Muscle layer of colon (tissue), 2 donors: ENCODE data around the gene EXOC5.

Experiments
- H3K27ac ChIP-seq: one replicate; pipeline ENCODE4 v1.7.0; 2013; ENCODE audit warnings: low read depth, mild to moderate bottlenecking, low read length, moderate library complexity
- H3K27me3 ChIP-seq, 2 donors: one replicate each; pipeline ENCODE4 v1.7.0; 2013; ENCODE audit warnings: low read length in 2 of 2, mild to moderate bottlenecking in 2 of 2; ENCODE audit not compliant: insufficient read depth in 2 of 2, control insufficient read depth in 1 of 2
- H3K36me3 ChIP-seq: one replicate; pipeline ENCODE4 v1.7.0; 2013; ENCODE audit warnings: mild to moderate bottlenecking, low read length; ENCODE audit not compliant: insufficient read depth
- H3K4me1 ChIP-seq: one replicate; pipeline ENCODE4 v1.7.0; 2013; ENCODE audit warnings: mild to moderate bottlenecking, low read length; ENCODE audit not compliant: insufficient read depth
- H3K4me3 ChIP-seq, 2 donors: one replicate each; pipeline ENCODE4 v1.7.0; 2013; ENCODE audit warnings: low read length in 2 of 2, low read depth in 1 of 2, mild to moderate bottlenecking in 1 of 2, moderate library complexity in 1 of 2
- H3K9ac ChIP-seq: one replicate; pipeline ENCODE4 v1.7.0; 2013; ENCODE audit warnings: low read length
- H3K9me3 ChIP-seq: one replicate; pipeline ENCODE4 v1.7.0; 2013; ENCODE audit warnings: mild to moderate bottlenecking, low read length
- donor health status: abdominal sarcoma.
- donor health status: Adenocarcinoma of cecum.

Gene EXOC5, protein sequence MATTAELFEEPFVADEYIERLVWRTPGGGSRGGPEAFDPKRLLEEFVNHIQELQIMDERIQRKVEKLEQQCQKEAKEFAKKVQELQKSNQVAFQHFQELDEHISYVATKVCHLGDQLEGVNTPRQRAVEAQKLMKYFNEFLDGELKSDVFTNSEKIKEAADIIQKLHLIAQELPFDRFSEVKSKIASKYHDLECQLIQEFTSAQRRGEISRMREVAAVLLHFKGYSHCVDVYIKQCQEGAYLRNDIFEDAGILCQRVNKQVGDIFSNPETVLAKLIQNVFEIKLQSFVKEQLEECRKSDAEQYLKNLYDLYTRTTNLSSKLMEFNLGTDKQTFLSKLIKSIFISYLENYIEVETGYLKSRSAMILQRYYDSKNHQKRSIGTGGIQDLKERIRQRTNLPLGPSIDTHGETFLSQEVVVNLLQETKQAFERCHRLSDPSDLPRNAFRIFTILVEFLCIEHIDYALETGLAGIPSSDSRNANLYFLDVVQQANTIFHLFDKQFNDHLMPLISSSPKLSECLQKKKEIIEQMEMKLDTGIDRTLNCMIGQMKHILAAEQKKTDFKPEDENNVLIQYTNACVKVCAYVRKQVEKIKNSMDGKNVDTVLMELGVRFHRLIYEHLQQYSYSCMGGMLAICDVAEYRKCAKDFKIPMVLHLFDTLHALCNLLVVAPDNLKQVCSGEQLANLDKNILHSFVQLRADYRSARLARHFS

DNA sequence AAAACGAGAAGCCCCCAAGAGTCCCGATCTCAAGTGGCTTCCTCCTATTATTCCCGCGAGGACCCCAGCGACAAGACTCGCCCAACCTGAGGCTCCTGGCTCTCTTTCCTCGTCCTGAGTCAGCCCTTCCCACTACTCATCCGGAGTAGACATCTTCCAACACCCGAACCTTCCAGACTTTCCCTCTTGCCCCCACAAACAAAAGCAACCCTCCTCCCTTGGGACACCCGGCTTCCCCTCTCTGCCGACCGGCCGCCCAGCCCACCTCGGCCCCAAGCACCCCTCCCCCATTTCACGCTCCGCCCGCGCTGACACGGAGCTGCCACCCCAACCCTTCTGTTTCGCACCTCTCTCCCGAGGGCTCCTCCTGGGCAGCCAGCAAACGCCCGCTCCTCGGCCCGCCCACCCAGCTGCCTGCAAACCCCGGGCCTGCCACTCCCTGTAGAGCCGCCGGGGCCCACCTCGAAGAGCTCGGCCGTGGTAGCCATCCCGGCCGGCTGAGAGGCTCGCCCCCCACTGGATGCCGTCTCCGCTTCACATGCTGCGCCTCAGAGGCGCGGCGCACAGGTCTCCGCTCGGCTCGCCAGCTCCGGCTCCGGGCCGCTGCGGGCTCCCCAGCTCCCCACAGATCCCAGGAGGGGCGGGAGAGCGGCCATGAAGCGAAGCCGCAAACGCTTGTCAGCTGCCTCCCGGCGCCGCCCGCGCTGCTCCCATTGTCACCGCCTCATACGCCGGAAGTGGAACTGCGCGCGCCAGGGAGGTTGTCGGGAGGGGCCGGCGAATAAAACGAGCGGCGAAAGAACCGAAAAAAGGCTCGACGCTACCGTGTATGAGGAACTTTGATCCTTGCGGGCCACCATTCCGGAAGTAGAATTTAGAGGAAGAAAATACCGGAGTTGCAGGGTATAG is at the start of gene EXOC5, which contains the start of gene AP5M1:
Gene EXOC5 (minus strand): TSS at position 745 of the 909 bp plus-strand sequence. CDS start 257 bp downstream, at position 488.
Gene AP5M1 (plus strand): TSS at position 811 of the 909 bp plus-strand sequence. CDS start 344 bp downstream, outside the sequence.
- Histone ChIP-seq H3K9me3 (no peaks in the 10 kb centered on the region), H3K9ac (peak within 1 kb of the TSS; percentile 86), H3K27me3 (no peaks in the 10 kb centered on the region), H3K36me3 (no peaks in the 10 kb centered on the region), H3K4me3 (peak within 1 kb of the TSS; percentile 90 to 99), H3K4me1 (peaks cover 26% of the 10 kb centered on the region), H3K27ac (peak within 1 kb of the TSS; percentile 94)

DNA sequence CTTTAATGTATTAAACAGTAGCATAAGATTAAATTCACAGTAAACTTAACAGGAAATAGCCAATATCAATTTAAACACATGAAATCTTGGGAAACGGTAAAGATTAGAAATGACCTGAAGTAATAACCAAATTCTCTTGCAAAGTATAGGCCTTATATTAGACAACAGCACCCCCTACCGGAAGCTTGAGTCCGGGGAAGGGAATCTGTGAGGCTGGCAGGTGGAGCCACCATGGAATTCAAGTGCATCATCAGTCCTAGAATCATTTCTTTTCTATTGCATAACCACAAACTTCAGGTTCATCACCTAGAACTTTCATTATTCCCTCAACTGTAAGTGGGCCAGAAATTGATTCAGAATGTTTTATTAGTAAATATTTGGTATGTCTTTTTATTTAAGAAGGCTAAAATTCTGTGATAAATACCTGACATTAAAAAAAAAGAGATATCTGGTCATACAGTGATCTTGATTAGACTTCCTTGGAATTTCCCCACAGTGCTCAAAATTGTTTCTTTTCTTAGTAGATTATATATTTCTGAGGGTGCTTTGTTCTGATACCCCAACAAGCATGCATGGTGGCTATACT is 48.6 kb upstream of the EXOC5 start:
- Histone ChIP-seq H3K27me3 (no peaks in the 10 kb centered on the region), H3K4me1 (no peaks in the 10 kb centered on the region), H3K9me3 (no peaks in the 10 kb centered on the region), H3K36me3 (no peaks in the 10 kb centered on the region), H3K27ac (no peak overlapping the region), H3K9ac (no peak overlapping the region), H3K4me3 (no peak overlapping the region)

DNA sequence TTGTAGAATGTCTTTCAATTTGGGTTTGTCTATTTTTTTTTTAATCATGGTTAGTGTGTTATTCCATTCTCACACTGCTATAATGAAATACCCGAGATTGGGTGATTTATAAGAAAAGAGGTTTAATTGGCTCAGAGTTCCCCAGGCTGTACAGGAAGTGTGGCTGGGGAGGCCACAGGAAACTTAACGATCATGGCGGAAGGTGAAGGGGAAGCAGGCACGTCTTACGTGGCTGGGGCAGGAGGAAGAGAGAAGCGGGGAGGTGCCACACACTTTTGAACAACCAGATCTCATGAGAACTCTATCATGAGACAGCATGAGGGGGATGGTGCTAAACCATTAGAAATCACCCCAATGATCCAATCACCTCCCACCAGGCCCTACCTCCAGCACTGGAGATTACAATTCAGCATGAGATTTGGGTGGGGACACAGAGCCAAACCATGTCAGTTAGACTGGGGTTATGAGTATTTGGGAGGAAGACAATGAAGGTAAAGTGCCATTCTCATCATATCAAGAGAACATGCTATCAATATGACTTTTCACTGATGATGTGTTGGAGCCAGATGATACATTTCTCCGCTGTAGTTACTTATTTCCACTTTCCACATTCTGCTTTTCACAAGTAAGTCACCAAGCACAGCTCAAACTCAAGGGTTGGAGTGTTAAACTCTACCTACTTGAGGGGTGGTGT is 45.8 kb upstream of the EXOC5 start:
- no peak overlapping the region for H3K4me3 ChIP-seq
- no peak overlapping the region for H3K27ac ChIP-seq
- no peaks in the 10 kb centered on the region for H3K27me3 ChIP-seq
- no peaks in the 10 kb centered on the region for H3K4me1 ChIP-seq
- H3K36me3 ChIP-seq = no peaks in the 10 kb centered on the region
- H3K9me3 ChIP-seq = no peaks in the 10 kb centered on the region
- H3K9ac ChIP-seq = no peak overlapping the region

DNA sequence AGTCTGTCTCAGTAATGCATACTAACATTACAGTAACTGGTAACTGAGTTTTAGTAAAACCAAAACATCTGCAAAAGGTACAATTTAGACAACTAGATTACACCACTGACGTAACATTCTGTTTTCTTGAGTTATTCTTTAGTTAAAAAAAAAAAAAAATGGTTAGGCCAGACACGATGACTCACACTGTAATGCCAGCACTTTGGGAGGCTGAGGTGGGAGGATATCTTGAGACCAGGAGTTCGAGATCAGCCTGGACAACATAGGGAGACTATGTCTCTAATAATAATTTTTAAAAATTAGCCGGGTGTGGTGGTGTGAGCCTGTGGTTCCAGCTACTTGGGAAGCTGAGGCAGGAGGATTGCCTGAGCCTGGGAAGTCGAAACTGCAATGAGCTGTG is 34.2 kb upstream of the EXOC5 start:
- Histone ChIP-seq H3K4me3 (no peak overlapping the region), H3K36me3 (no peaks in the 10 kb centered on the region), H3K27ac (no peak overlapping the region), H3K9me3 (no peaks in the 10 kb centered on the region), H3K9ac (no peak overlapping the region), H3K4me1 (no peaks in the 10 kb centered on the region), H3K27me3 (no peaks in the 10 kb centered on the region)

DNA sequence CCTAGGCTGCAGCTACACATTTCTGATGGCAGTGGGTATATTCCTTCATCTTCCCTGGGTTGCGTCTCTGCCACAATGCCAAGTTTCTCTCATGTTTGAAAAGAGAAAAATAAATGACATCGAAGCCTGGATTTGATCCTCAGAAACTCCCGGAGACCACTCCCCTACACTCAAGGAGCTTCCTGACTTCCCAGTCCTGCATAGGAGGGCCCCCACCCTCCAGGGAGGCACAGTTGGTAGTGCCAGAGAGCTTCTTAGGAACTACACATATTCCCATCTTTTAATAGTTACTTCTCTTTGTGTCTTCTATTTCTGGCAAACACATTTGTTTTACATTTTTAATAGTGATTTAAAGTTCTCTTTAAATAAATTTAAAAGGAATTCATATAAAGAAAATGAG is 30.8 kb upstream of the EXOC5 start:
- no peak overlapping the region for H3K27ac ChIP-seq
- H3K4me3 ChIP-seq = no peak overlapping the region
- H3K27me3 ChIP-seq = no peaks in the 10 kb centered on the region
- H3K9ac ChIP-seq = no peak overlapping the region
- H3K4me1 ChIP-seq = no peaks in the 10 kb centered on the region
- H3K36me3 ChIP-seq = no peaks in the 10 kb centered on the region
- no peaks in the 10 kb centered on the region for H3K9me3 ChIP-seq

DNA sequence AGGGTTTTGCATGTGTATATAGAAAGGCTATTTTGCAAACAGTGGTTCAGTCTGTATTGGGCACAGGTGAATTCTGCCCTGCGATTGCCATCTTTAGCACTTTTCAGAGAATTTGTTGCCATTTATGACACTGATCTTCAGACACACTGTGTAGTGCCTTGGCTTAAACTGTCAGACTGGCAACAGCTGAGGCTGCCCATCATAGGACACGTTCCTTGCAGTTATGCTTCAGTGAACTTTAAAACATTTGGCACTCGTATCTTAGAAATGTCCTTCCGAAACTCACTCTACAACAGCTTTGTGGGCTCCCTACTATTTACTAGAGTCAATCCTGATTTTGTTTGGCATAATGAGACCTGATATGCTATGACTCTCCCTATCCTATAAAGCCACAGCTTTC is 29.1 kb upstream of the EXOC5 start:
- Histone ChIP-seq H3K36me3 (no peaks in the 10 kb centered on the region), H3K9me3 (no peaks in the 10 kb centered on the region), H3K4me1 (no peaks in the 10 kb centered on the region), H3K9ac (no peak overlapping the region), H3K27ac (no peak overlapping the region), H3K27me3 (no peaks in the 10 kb centered on the region), H3K4me3 (no peak overlapping the region)

DNA sequence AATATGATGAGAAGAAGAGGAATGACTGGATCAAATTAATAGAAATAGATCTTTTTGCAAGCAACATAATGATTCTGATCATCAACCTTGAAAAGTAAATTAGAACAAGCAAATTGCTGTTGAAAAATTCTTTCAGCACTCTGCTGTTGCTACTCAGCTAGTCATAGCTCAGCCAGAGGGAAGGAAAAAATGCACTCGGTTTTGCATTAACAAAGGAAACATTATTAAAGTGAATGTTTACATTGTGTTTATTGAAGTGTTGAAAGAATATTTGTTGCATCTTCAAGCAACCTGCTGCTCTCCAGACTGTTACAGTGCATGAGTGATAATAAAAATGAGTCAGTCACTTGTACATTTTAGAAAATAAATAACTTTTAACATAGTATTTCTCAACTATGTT is 26.5 kb upstream of the EXOC5 start:
- Histone ChIP-seq H3K9ac (no peak overlapping the region), H3K27ac (no peak overlapping the region), H3K4me3 (no peak overlapping the region), H3K36me3 (peaks cover 6% of the 10 kb centered on the region), H3K27me3 (no peaks in the 10 kb centered on the region), H3K9me3 (no peaks in the 10 kb centered on the region), H3K4me1 (no peaks in the 10 kb centered on the region)

DNA sequence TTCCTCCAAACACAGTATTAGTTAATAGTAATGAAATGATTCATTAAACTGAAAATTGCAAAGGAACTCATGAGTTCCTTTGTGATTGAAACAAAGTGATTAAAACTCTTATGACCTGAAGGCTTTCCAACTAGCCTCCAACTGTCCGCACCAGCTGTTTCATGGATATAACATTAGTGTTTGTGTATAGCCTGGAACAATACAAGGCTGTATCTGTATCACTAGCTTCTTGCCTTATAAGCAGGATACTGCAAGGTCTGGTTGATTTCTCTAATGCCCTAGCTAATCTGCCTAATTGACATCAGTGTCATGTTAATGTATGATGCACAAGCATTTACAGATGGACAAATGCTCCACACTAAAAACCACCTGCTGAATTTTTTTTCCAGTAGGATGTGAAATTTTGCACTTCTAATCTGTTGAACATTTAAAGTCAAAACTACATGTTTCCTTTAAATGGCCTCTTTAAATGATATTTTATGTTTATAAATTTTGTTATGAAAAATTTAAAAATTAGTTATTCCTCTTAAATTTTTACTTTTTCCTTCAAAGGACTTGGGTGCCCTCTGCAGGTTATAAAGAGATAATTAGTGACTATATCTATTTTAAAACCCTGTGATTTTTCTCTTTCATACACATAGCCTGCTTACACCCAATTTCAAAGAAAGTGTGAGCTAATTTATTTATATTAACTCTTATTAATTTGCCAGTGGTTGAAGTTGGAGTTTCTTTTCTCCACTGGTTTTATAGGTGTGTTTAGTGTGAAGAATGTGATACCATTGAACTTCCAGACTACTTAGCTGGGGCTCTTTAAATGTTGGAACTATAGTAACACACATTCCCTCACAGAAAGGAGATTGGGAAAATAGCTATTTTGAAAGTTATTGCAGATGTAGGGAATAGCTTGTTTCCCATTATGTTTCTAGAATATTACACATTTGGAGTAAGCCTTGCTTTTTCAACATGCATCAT is 25.4 kb upstream of the EXOC5 start:
- Histone ChIP-seq H3K9ac (no peak overlapping the region), H3K27me3 (no peaks in the 10 kb centered on the region), H3K4me3 (no peak overlapping the region), H3K36me3 (peaks cover 13% of the 10 kb centered on the region), H3K4me1 (no peaks in the 10 kb centered on the region), H3K27ac (no peak overlapping the region), H3K9me3 (no peaks in the 10 kb centered on the region)

DNA sequence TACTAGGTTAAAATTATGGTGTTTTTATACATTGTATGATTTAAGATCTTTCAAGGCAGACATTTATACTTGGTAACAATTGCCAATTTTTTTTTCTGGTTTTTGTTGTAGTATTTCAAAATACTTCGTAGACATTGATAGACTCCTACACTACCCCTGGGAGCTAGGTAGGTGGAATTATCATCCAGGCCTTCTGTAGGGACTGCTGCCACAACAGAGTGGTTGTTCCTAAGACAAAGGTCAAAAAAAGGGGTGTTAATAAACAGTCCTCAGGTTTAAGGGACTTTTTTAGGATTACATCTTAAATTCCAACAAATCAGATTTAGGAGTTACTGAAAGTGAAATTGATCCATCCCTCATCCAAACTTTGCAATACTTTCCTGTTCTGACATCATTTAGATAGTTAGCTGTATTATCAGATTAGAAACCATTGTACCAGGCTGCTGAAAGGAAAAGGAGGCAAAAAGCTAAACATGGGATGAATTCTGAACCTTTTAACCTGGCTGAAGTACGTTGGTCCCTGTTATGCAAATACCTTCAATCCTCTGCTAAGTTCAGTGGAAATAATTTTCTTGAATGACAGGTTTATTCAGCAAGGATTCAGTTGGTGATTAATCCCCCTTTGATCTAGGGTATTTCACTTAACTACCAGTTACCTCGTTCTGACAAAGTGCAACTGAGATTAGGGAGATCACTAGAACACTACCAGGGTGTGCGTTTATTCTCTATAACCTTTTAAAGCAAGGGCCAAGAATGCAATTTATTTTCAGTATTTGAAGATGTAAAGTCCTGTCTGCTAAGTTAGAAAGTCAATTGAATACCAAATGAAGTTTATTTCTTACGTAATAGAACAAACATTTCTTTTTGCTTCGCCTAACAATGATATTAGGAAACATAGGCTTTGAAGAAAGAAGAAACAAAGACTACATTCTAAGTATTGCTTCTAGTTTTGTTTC is 23.3 kb upstream of the EXOC5 start:
- Histone ChIP-seq H3K9me3 (no peaks in the 10 kb centered on the region), H3K27me3 (no peaks in the 10 kb centered on the region), H3K4me3 (no peak overlapping the region), H3K27ac (no peak overlapping the region), H3K9ac (no peak overlapping the region), H3K4me1 (no peaks in the 10 kb centered on the region), H3K36me3 (peaks cover 14% of the 10 kb centered on the region)
